HEK293T (cell line): ENCODE results near the gene DOCK9.

Experiments used
- BHLHE40 ChIP-seq: fragments of 450-650 bp; IDR thresholded peaks from 2 replicates; pipeline ENCODE4 v1.6.1; 2016; ENCODE audit warnings: mild to moderate bottlenecking, moderate library complexity, borderline replicate concordance
- CTBP1 ChIP-seq: fragments of 450-650 bp; IDR thresholded peaks from 2 replicates; pipeline ENCODE4 v1.6.1; 2016; ENCODE audit warnings: borderline replicate concordance
- ELF4 ChIP-seq: fragments of 450-650 bp; IDR thresholded peaks from 2 replicates; pipeline ENCODE4 v1.6.1; 2017; ENCODE audit warnings: antibody characterized with exemption
- FOXA1 ChIP-seq: fragments of 450-650 bp; IDR thresholded peaks from 2 replicates; pipeline ENCODE4 v1.6.1; 2016; ENCODE audit warnings: mild to moderate bottlenecking
- FOXK2 ChIP-seq: fragments of 450-650 bp; IDR thresholded peaks from 2 replicates; pipeline ENCODE4 v1.6.1; 2016; ENCODE audit warnings: mild to moderate bottlenecking
- FOXM1 ChIP-seq: fragments of 450-650 bp; IDR thresholded peaks from 2 replicates; pipeline ENCODE4 v1.6.1; 2017; ENCODE audit warnings: mild to moderate bottlenecking, borderline replicate concordance
- HDGF ChIP-seq: fragments of 450-650 bp; IDR thresholded peaks from 2 replicates; pipeline ENCODE4 v1.6.1; 2017; ENCODE audit warnings: antibody characterized with exemption, borderline replicate concordance
- LEF1 ChIP-seq: fragments of 450-650 bp; IDR thresholded peaks from 2 replicates; pipeline ENCODE4 v1.6.1; 2017; ENCODE audit warnings: mild to moderate bottlenecking, borderline replicate concordance
- NFRKB ChIP-seq: fragments of 450-650 bp; IDR thresholded peaks from 2 replicates; pipeline ENCODE4 v1.6.1; 2016; ENCODE audit warnings: mild to moderate bottlenecking, moderate library complexity
- PKNOX1 ChIP-seq: fragments of 450-650 bp; IDR thresholded peaks from 2 replicates; pipeline ENCODE4 v1.6.1; 2016
- SP1 ChIP-seq: fragments of 450-650 bp; IDR thresholded peaks from 2 replicates; pipeline ENCODE4 v1.6.1; 2017
- SUZ12 ChIP-seq: fragments of 450-650 bp; IDR thresholded peaks from 2 replicates; pipeline ENCODE4 v1.6.1; 2016; ENCODE audit warnings: mild to moderate bottlenecking
- TARDBP ChIP-seq: fragments of 450-650 bp; IDR thresholded peaks from 2 replicates; pipeline ENCODE4 v1.6.1; 2016
- ZNF384 ChIP-seq: fragments of 450-650 bp; IDR thresholded peaks from 2 replicates; pipeline ENCODE4 v1.6.1; 2016

- no peak for TF ChIP-seq TARDBP
- TF ChIP-seq SUZ12 = no peak
- TF ChIP-seq LEF1 = no peak
- no peak for TF ChIP-seq SP1
- no peak for TF ChIP-seq NFRKB
- no peak for TF ChIP-seq BHLHE40
- no peak for TF ChIP-seq FOXK2
- TF ChIP-seq ELF4 = no peak
- TF ChIP-seq ZNF384 = no peak
- no peak for TF ChIP-seq CTBP1
- no peak for TF ChIP-seq HDGF
- no peak for TF ChIP-seq PKNOX1
- TF ChIP-seq FOXM1 = no peak
- TF ChIP-seq FOXA1 = no peak
Measured at GRCh38 chr13:98945863-98946605, 31.8 kb downstream of the DOCK9 start.
